GM13977 (cell line): ENCODE results near the gene SV2C.

ENCODE experiments used
- DNase-seq: peaks from one replicate; pipeline ENCODE4 v3.0.0; 2012; ENCODE audit warnings: low spot score
- CTCF ChIP-seq: IDR thresholded peaks from 2 replicates; pipeline ENCODE4 v1.5.1; 2012; ENCODE audit warnings: mild to moderate bottlenecking, control low read depth; ENCODE audit not compliant: insufficient read depth; ENCODE audit errors: extremely low read depth, missing control alignments
- in situ Hi-C: fragments of 300-500 bp; cut with MboI; formaldehyde crosslinking; loops from one replicate; pipeline ENCODE4 v1.12.0; 2022; ENCODE audit warnings: low sequenced_read_pairs, low pct_unique_long_range_greater_than_20kb, mixed read lengths, inconsistent platforms; ENCODE audit not compliant: unreplicated experiment

SV2C gene

DNA sequence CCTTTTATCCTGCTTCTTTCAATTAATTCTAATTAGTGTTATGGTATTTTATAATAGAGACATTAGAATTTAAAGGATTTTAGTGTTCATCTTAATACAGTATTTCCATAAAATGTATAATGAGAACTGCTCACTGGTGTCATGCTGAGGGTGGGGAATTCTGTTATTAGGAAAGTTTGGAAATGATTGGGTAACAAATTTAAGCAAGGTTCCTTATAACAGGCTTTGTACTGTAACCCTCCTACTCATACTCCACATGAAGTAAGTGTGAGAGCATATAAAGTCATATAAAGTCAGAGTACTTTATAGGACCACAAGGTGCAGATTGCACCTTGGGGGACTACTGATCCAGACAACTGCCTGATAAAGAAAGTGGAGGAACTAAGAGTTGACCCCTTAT, 42.2 kb downstream of the SV2C start:
- no peak for DNase-seq
- in situ Hi-C loops = no loop called here
- no peak for TF ChIP-seq CTCF

DNA sequence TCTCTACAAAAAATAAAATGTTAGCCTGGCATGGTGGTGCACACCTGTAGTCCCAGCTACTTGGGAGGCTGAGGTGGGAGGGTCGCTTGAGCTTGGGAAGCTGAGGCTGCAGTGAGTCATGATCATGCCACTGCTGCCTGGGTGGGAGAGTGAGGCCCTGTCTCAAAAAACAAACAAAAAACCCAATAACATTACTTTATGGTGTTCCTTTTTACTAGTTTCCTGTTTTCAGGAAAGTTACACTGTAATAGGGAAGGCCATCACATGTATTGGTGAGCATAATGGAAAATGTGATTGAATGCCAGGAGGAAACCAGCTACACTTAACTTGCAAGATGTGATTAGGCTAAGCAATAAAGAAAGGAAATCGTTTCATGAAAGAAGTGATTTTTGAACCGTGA, 42.7 kb downstream of the SV2C start:
- no peak for DNase-seq
- no peak for TF ChIP-seq CTCF
- in situ Hi-C loops = no loop called here

GRCh38 chr5:76134003-76134402, 50.8 kb downstream of the SV2C start:
- TF ChIP-seq CTCF = no peak
- DNase-seq = no peak
- in situ Hi-C loops = no loop called here

DNA sequence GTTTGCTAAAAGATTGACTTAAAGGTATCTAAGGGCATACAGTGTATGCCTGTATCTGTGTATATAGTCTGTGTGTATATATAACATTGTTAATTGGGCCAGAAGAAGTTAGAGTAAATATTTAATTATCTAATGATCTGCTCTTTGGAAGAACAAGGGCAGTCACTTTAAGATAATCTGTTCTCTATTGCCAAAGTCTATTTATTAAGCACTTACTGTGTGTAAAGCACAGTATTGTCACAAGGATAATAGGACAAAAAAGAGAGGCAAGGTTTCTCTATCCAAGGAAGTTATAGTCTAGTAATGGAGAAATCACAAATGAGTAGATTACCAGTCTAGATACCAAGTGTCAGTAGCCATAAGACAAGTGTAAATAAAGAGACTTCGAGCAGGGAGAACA, 51.5 kb downstream of the SV2C start:
- DNase-seq = no peak
- in situ Hi-C loops = no loop called here
- TF ChIP-seq CTCF = no peak

- no peak for DNase-seq
- TF ChIP-seq CTCF = no peak
- in situ Hi-C loops = no loop called here
These were observed 54.8 kb downstream of the SV2C start for GRCh38 chr5:76137887-76138542.

DNA sequence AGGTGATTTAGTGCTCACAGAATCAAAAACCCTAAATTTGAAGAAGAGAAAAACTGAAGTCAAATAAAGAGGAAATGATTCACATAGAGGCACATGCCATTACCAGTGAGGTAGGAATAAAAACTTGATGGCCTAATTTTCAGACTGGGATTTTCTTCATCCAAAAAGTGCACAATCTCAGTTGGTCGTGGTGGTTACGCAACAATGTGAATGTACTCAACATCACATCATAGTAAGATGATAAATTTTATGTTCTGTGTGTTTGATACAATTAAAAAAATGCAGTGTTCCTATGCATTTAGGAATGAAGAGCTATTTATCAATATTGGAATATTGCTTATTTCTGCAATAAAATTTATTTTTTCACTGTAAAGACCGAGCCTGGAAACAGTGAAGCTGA, 60.7 kb downstream of the SV2C start:
- no peak for TF ChIP-seq CTCF
- DNase-seq = no peak
- in situ Hi-C loops = no loop called here
